ENCODE results near the gene NDUFV3.
"Not testable (repeated sequence)": the region's sequence is repeated elsewhere in the genome, so short reads cannot be mapped to it uniquely, and the experiment has no call there.

Gene NDUFV3

GRCh38 chr21:42937960-42938605 is 45.0 kb downstream of the NDUFV3 start:
- Histone ChIP-seq H3K9ac (ENCODE audit: low read depth, low read length) (no peak overlapping the region), H3K27me3 (ENCODE audit: insufficient read depth, low read length, poor library complexity) (no peaks in the 10 kb centered on the region), H3K4me2 (ENCODE audit: insufficient read depth, low read length) (no peak overlapping the region)

GRCh38 chr21:42938606-42938995 is 45.5 kb downstream of the NDUFV3 start:
- H3K79me2 ChIP-seq (ENCODE audit: insufficient read depth, low read length); H3K4me1 ChIP-seq (ENCODE audit: insufficient read depth, low read length); H3K27me3 ChIP-seq (ENCODE audit: insufficient read depth, low read length, poor library complexity); H3K36me3 ChIP-seq (ENCODE audit: insufficient read depth, low read length); DNase-seq; H3K4me3 ChIP-seq (ENCODE audit: low read depth in 1 of 2, low read length in 2 of 2); H3K9ac ChIP-seq (ENCODE audit: low read depth, low read length); ATAC-seq (ENCODE audit: insufficient read depth, low read depth); H3K4me2 ChIP-seq (ENCODE audit: insufficient read depth, low read length); H2AFZ ChIP-seq (ENCODE audit: low read depth, low read length); H4K20me1 ChIP-seq (ENCODE audit: insufficient read depth, low read length); H3K27ac ChIP-seq (ENCODE audit: low read length); H3K9me3 ChIP-seq (ENCODE audit: insufficient read depth, low read length, severe bottlenecking): not testable (repeated sequence)

More at GRCh38 chr21:42937960-42938605, 45.0 kb downstream of the NDUFV3 start:
- ATAC-seq (ENCODE audit: insufficient read depth, low read depth) (no peak), DNase-seq (no peak)
- Histone ChIP-seq H3K36me3 (ENCODE audit: insufficient read depth, low read length) (no peaks in the 10 kb centered on the region), H3K79me2 (ENCODE audit: insufficient read depth, low read length) (no peaks in the 10 kb centered on the region), H3K9me3 (ENCODE audit: insufficient read depth, low read length, severe bottlenecking) (no peaks in the 10 kb centered on the region), H3K27ac (ENCODE audit: low read length) (no peak overlapping the region), H4K20me1 (ENCODE audit: insufficient read depth, low read length) (no peaks in the 10 kb centered on the region), H2AFZ (ENCODE audit: low read depth, low read length) (no peak overlapping the region), H3K4me1 (ENCODE audit: insufficient read depth, low read length) (no peaks in the 10 kb centered on the region), H3K4me3 (ENCODE audit: low read depth in 1 of 2, low read length in 2 of 2) (no peak overlapping the region)
- TF ChIP-seq CTCF (IDR thresholded peaks at IDR 0.05; ENCODE audit: borderline replicate concordance, extremely low read depth, low read length, poor library complexity, severe bottlenecking) (no peak), EZH2 (IDR thresholded peaks at IDR 0.05; ENCODE audit: borderline replicate concordance, low read depth, low read length, severe bottlenecking) (no peak)

GRCh38 chr21:42939582-42940413 is 46.7 kb downstream of the NDUFV3 start:
- H3K36me3 ChIP-seq (ENCODE audit: insufficient read depth, low read length) = no peaks in the 10 kb centered on the region
- DNase-seq (no peak), ATAC-seq (ENCODE audit: insufficient read depth, low read depth) (no peak)
- H3K79me2 ChIP-seq (ENCODE audit: insufficient read depth, low read length) = no peaks in the 10 kb centered on the region
- no peaks in the 10 kb centered on the region for H3K9me3 ChIP-seq (ENCODE audit: insufficient read depth, low read length, severe bottlenecking)
- TF ChIP-seq EZH2 (IDR thresholded peaks at IDR 0.05; ENCODE audit: borderline replicate concordance, low read depth, low read length, severe bottlenecking) = no peak
- TF ChIP-seq CTCF (IDR thresholded peaks at IDR 0.05; ENCODE audit: borderline replicate concordance, extremely low read depth, low read length, poor library complexity, severe bottlenecking) = no peak
- no peak overlapping the region for H3K9ac ChIP-seq (ENCODE audit: low read depth, low read length)
- H3K27ac ChIP-seq (ENCODE audit: low read length) = no peak overlapping the region
- no peak overlapping the region for H2AFZ ChIP-seq (ENCODE audit: low read depth, low read length)
- no peak overlapping the region for H3K4me3 ChIP-seq (ENCODE audit: low read depth in 1 of 2, low read length in 2 of 2)
- no peak overlapping the region for H3K4me2 ChIP-seq (ENCODE audit: insufficient read depth, low read length)
- no peaks in the 10 kb centered on the region for H3K27me3 ChIP-seq (ENCODE audit: insufficient read depth, low read length, poor library complexity)
- no peaks in the 10 kb centered on the region for H3K4me1 ChIP-seq (ENCODE audit: insufficient read depth, low read length)
- H4K20me1 ChIP-seq (ENCODE audit: insufficient read depth, low read length) = no peaks in the 10 kb centered on the region

GRCh38 chr21:42941696-42942085 is 48.6 kb downstream of the NDUFV3 start:
- Histone ChIP-seq H3K9ac (ENCODE audit: low read depth, low read length) (no peak overlapping the region), H3K36me3 (ENCODE audit: insufficient read depth, low read length) (no peaks in the 10 kb centered on the region), H3K4me3 (ENCODE audit: low read depth in 1 of 2, low read length in 2 of 2) (no peak overlapping the region), H3K27ac (ENCODE audit: low read length) (no peak overlapping the region), H3K4me2 (ENCODE audit: insufficient read depth, low read length) (no peak overlapping the region), H3K4me1 (ENCODE audit: insufficient read depth, low read length) (no peaks in the 10 kb centered on the region), H3K9me3 (ENCODE audit: insufficient read depth, low read length, severe bottlenecking) (no peaks in the 10 kb centered on the region), H3K79me2 (ENCODE audit: insufficient read depth, low read length) (no peaks in the 10 kb centered on the region), H4K20me1 (ENCODE audit: insufficient read depth, low read length) (no peaks in the 10 kb centered on the region), H2AFZ (ENCODE audit: low read depth, low read length) (no peak overlapping the region), H3K27me3 (ENCODE audit: insufficient read depth, low read length, poor library complexity) (no peaks in the 10 kb centered on the region)
- no peak for ATAC-seq (ENCODE audit: insufficient read depth, low read depth)
- DNase-seq = no peak
- TF ChIP-seq EZH2 (IDR thresholded peaks at IDR 0.05; ENCODE audit: borderline replicate concordance, low read depth, low read length, severe bottlenecking) (no peak), CTCF (IDR thresholded peaks at IDR 0.05; ENCODE audit: borderline replicate concordance, extremely low read depth, low read length, poor library complexity, severe bottlenecking) (no peak)
